Fibroblast of lung (primary cell): ENCODE data around the gene CACNA2D3. TPM values are rescaled to one million over a fixed set of nuclear protein-coding genes. Genes with fewer than 3 reads are reported as not detected.

Experiments used
- DNase-seq, 2 donors: peaks; one replicate each; pipeline versions ENCODE4 v3.0.0 to v3.0.0-alpha.2; 2010; ENCODE audit warnings: low read depth in 2 of 2
- H2AFZ ChIP-seq: 2 replicates; pipeline ENCODE4 v1.5.1; 2012; ENCODE audit warnings: low read length, control low read depth, inconsistent platforms
- H3K27ac ChIP-seq: 2 replicates; pipeline ENCODE4 v1.5.1; 2011; ENCODE audit warnings: low read length, control low read depth; ENCODE audit not compliant: insufficient read depth
- H3K27me3 ChIP-seq: 2 replicates; pipeline ENCODE4 v1.5.1; 2011; ENCODE audit warnings: mild to moderate bottlenecking, low read length; ENCODE audit not compliant: control insufficient read depth, insufficient read depth
- H3K36me3 ChIP-seq: 2 replicates; pipeline ENCODE4 v1.5.1; 2011; ENCODE audit warnings: low read length; ENCODE audit not compliant: control insufficient read depth, insufficient read depth
- H3K4me1 ChIP-seq: 2 replicates; pipeline ENCODE4 v1.5.1; 2011; ENCODE audit warnings: low read length; ENCODE audit not compliant: control insufficient read depth, insufficient read depth; ENCODE audit errors: extremely low read depth
- H3K4me2 ChIP-seq: 2 replicates; pipeline ENCODE4 v1.5.1; 2011; ENCODE audit warnings: low read length, control low read depth; ENCODE audit not compliant: insufficient read depth; ENCODE audit errors: extremely low read depth
- H3K4me3 ChIP-seq, 4 experiments: fragments of 200-600 bp in 1 of 4; sonication (generic) in 1 of 4; replicated peaks in 1 of 4; 2 replicates each; pipeline ENCODE4 v1.5.1; 2011 to 2016; ENCODE audit warnings: low read length in 4 of 4, low read depth in 3 of 4, mild to moderate bottlenecking in 3 of 4, control low read depth in 2 of 4, inconsistent platforms in 1 of 4, mixed read lengths in 1 of 4; ENCODE audit not compliant: insufficient read depth in 1 of 4; ENCODE audit errors: control extremely low read depth in 1 of 4
- H3K79me2 ChIP-seq: 2 replicates; pipeline ENCODE4 v1.5.1; 2012; ENCODE audit warnings: mild to moderate bottlenecking, low read length, inconsistent platforms; ENCODE audit not compliant: control insufficient read depth, insufficient read depth
- H3K9ac ChIP-seq: 2 replicates; pipeline ENCODE4 v1.5.1; 2011; ENCODE audit warnings: mild to moderate bottlenecking, low read length, control low read depth; ENCODE audit not compliant: insufficient read depth
- H3K9me3 ChIP-seq: 2 replicates; pipeline ENCODE4 v1.5.1; 2012; ENCODE audit warnings: low read depth, low read length; ENCODE audit not compliant: control insufficient read depth, insufficient read depth
- H4K20me1 ChIP-seq: 2 replicates; pipeline ENCODE4 v1.5.1; 2011; ENCODE audit warnings: low read length; ENCODE audit not compliant: control insufficient read depth, insufficient read depth; ENCODE audit errors: extremely low read depth
- EZH2 ChIP-seq: IDR thresholded peaks from 2 replicates; pipeline ENCODE4 v1.5.1; 2012; ENCODE audit warnings: low read length, control low read depth, mild to moderate bottlenecking; ENCODE audit errors: missing control alignments
- polyA plus RNA-seq, 2 donors: library from polyadenylated mRNA; depleted of rRNA in 1 of 2; stranded (reverse) in 1 of 2; unstranded in 1 of 2; fragments of >200 nt; gene quantifications; 2 replicates each; pipeline ENCODE4 v1.2.1, GENCODE V29; 2011 to 2012; ENCODE audit warnings: missing spikeins in 1 of 2
- total RNA-seq: library from RNA; depleted of rRNA; stranded (reverse); fragments of >200 nt; gene quantifications from 2 replicates; pipeline ENCODE4 v1.2.1, GENCODE V29; 2014
- TF ChIP-seq, protein P1 (sequence below), 2 donors: IDR thresholded peaks in 1 of 2; conservative IDR thresholded peaks in 1 of 2; 1 replicate in 1 of 2; 2 replicates in 1 of 2; pipeline ENCODE4 v1.5.1; 2011 to 2012; ENCODE audit warnings: low read length in 2 of 2, control low read depth in 1 of 2, inconsistent platforms in 1 of 2, low read depth in 1 of 2, mild to moderate bottlenecking in 1 of 2

CACNA2D3 gene
- total and polyA plus RNA-seq, 2 donors (not counting 1 experiment from before 2014, with no cell fraction given): 1.8 to 11.5 TPM

DNA sequence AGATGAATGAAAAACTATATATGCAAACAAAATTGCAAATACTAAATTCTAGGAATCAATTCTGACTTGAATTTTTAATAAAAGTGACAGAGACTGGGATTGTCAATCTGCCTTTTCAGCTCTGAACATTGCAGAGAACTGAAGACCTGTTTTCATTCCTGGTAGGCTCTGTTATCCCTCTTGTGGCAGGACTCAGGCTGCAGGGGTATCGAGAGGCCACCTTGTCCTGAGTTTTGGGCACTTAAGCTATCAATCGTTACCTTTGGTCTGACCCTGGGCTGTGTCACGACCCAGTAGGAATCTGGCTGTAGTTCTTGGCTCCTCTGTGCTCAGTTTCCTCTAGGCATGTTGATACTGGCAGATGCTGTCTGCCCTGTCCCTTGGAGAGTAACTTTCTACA lies 238.0 kb downstream of the CACNA2D3 start:
- no peak for TF ChIP-seq EZH2
- TF ChIP-seq, protein P1, sequence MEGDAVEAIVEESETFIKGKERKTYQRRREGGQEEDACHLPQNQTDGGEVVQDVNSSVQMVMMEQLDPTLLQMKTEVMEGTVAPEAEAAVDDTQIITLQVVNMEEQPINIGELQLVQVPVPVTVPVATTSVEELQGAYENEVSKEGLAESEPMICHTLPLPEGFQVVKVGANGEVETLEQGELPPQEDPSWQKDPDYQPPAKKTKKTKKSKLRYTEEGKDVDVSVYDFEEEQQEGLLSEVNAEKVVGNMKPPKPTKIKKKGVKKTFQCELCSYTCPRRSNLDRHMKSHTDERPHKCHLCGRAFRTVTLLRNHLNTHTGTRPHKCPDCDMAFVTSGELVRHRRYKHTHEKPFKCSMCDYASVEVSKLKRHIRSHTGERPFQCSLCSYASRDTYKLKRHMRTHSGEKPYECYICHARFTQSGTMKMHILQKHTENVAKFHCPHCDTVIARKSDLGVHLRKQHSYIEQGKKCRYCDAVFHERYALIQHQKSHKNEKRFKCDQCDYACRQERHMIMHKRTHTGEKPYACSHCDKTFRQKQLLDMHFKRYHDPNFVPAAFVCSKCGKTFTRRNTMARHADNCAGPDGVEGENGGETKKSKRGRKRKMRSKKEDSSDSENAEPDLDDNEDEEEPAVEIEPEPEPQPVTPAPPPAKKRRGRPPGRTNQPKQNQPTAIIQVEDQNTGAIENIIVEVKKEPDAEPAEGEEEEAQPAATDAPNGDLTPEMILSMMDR (conservative IDR thresholded peaks at IDR 0.05 in 1 of 2, IDR thresholded peaks at IDR 0.05 in 1 of 2; ENCODE audit: low read depth in 1 of 2, low read length in 2 of 2): no peak
- no peaks in the 10 kb centered on the region for H4K20me1 ChIP-seq
- H3K27me3 ChIP-seq: no peaks in the 10 kb centered on the region
- no peak overlapping the region for H3K9ac ChIP-seq
- DNase-seq: no peak
- H3K4me1 ChIP-seq: no peaks in the 10 kb centered on the region
- no peaks in the 10 kb centered on the region for H3K79me2 ChIP-seq
- no peak overlapping the region for H3K4me2 ChIP-seq
- no peaks in the 10 kb centered on the region for H3K36me3 ChIP-seq
- no peak overlapping the region for H3K4me3 ChIP-seq
- H3K27ac ChIP-seq: no peak overlapping the region
- H2AFZ ChIP-seq: no peak overlapping the region
- no peaks in the 10 kb centered on the region for H3K9me3 ChIP-seq

DNA sequence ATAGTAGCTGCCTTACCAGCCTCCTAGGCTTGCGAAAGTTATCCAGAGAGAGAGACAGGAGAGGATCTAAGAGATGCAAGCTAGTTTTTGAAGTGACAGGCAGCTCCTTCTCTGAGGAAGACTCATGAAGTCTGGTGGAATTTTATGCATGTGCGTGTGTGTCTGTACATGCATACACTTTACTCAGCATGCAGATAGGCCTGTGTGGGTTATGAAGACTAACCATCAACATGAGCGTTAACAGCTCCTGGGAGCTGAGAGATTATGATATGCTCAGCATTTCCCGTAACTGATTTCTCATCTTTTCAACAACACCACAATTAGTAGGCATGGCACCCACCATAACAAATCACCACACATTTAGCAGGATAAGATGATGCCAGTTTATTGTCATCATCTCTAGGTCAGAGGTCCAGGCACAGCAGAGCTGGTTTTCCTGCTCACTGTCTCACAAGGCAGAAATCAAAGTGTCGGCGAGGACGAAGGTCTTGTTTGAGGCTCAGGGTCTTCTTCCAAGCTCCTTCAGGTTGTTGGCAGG lies 239.5 kb downstream of the CACNA2D3 start:
- Histone ChIP-seq H3K4me1 (no peaks in the 10 kb centered on the region), H4K20me1 (no peaks in the 10 kb centered on the region), H3K27me3 (no peaks in the 10 kb centered on the region), H3K9ac (no peak overlapping the region), H3K36me3 (no peaks in the 10 kb centered on the region), H3K4me2 (no peak overlapping the region), H3K9me3 (no peaks in the 10 kb centered on the region), H3K79me2 (no peaks in the 10 kb centered on the region), H3K4me3 (no peak overlapping the region), H2AFZ (no peak overlapping the region), H3K27ac (no peak overlapping the region)
- TF ChIP-seq EZH2: no peak
- TF ChIP-seq, protein P1 (conservative IDR thresholded peaks at IDR 0.05 in 1 of 2, IDR thresholded peaks at IDR 0.05 in 1 of 2; ENCODE audit: low read depth in 1 of 2, low read length in 2 of 2): no peak
- DNase-seq: no peak

DNA sequence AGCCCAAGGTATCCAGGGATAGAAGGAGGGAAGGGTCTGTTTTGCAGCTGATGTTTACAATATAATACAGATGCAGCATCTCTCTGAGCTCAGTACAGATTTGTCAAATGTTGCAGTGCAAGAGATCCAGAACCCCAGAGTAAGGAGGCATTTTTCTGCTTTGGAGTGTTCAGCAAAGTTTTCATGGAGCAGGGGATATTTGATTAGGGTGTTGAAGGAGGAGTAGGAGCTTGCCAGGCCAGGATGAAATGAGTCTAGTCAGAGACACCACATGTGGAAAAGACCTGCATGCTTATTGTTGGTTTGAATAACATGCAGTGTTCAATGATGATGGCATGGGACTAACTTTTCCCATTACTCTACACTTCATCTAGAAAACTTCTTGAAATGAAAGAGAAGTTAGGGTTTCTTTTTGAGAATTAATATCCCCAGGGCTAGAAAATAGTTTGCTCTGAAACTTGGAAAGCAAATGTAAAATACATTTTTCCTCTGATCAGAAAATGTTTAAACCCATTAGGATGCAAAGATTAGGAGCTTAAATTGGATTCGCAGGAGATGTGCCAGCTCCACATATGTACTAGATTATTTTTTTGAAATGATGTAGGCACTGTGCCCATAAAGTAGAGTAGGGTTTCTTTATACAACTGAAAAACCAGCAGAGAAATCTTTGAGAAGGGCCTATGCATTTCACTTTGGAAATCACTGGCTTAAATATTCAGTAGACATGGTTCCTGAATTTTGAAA lies 243.8 kb downstream of the CACNA2D3 start:
- H3K9me3 ChIP-seq: no peaks in the 10 kb centered on the region
- no peak overlapping the region for H3K4me3 ChIP-seq
- no peaks in the 10 kb centered on the region for H3K36me3 ChIP-seq
- no peak overlapping the region for H3K4me2 ChIP-seq
- no peaks in the 10 kb centered on the region for H3K27me3 ChIP-seq
- no peak overlapping the region for H3K27ac ChIP-seq
- TF ChIP-seq, protein P1 (conservative IDR thresholded peaks at IDR 0.05 in 1 of 2, IDR thresholded peaks at IDR 0.05 in 1 of 2; ENCODE audit: low read depth in 1 of 2, low read length in 2 of 2): no peak
- TF ChIP-seq EZH2: no peak
- no peaks in the 10 kb centered on the region for H3K4me1 ChIP-seq
- no peaks in the 10 kb centered on the region for H4K20me1 ChIP-seq
- H2AFZ ChIP-seq: no peak overlapping the region
- no peaks in the 10 kb centered on the region for H3K79me2 ChIP-seq
- no peak for DNase-seq
- no peak overlapping the region for H3K9ac ChIP-seq
